ENCODE data around the gene RNF13. TPM values are rescaled to one million over a fixed set of nuclear protein-coding genes. Genes with fewer than 3 reads are reported as not detected.

RNF13 gene
- total and polyA plus RNA-seq, 2 of the 4 experiments (the other 2 are of a cell fraction) = 12.8 to 29.8 TPM

DNA sequence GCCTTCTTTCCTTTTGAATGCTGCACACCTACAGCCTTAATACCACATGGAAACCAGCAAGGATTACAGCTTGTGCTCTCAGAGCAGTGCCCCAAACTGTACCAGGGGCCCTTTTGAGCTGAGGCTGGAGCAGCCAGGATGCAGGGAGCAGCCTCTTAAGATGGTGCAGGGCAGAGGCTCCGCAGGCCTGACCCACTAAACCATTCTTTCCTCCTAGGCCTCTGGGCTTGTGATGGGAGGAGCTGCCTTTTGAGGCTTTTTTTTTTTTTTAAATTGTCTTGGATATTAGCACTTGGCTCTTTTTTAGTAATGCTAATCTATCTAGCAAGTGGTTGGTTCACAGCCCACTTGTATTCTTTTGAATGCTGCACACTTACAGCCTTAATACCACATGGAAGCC lies 120.0 kb downstream of the RNF13 start:
- TF ChIP-seq RAD21 (IDR thresholded peaks at IDR 0.05; ENCODE audit: low read length) (no peak), MAZ (IDR thresholded peaks at IDR 0.05; ENCODE audit: borderline replicate concordance, low read depth, low read length) (no peak), BHLHE40 (IDR thresholded peaks at IDR 0.05; ENCODE audit: low read depth, low read length) (no peak), SMC3 (IDR thresholded peaks at IDR 0.05; ENCODE audit: low read depth, low read length) (no peak), RFX5 (IDR thresholded peaks at IDR 0.05; ENCODE audit: low read depth, low read length) (no peak), NFE2L2 (IDR thresholded peaks at IDR 0.05; ENCODE audit: low read depth, low read length) (no peak), FOS (IDR thresholded peaks at IDR 0.05; ENCODE audit: low read depth, low read length) (no peak), RCOR1 (IDR thresholded peaks at IDR 0.05; ENCODE audit: insufficient replicate concordance, low read length) (no peak), POLR2A (IDR thresholded peaks at IDR 0.05; ENCODE audit: low read depth, low read length) (no peak)
- TF ChIP-seq, protein P1, sequence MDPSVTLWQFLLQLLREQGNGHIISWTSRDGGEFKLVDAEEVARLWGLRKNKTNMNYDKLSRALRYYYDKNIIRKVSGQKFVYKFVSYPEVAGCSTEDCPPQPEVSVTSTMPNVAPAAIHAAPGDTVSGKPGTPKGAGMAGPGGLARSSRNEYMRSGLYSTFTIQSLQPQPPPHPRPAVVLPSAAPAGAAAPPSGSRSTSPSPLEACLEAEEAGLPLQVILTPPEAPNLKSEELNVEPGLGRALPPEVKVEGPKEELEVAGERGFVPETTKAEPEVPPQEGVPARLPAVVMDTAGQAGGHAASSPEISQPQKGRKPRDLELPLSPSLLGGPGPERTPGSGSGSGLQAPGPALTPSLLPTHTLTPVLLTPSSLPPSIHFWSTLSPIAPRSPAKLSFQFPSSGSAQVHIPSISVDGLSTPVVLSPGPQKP (IDR thresholded peaks at IDR 0.05; ENCODE audit: borderline replicate concordance, low read depth, low read length) = no peak
- TF ChIP-seq, protein P2, sequence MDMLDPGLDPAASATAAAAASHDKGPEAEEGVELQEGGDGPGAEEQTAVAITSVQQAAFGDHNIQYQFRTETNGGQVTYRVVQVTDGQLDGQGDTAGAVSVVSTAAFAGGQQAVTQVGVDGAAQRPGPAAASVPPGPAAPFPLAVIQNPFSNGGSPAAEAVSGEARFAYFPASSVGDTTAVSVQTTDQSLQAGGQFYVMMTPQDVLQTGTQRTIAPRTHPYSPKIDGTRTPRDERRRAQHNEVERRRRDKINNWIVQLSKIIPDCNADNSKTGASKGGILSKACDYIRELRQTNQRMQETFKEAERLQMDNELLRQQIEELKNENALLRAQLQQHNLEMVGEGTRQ (IDR thresholded peaks at IDR 0.05; ENCODE audit: low read depth, low read length) = no peak
- no peak overlapping the region for H4K5ac ChIP-seq (ENCODE audit: low read depth, low read length)
- intact Hi-C loops (cut with micrococcal nuclease) (loop anchor here (2.0 to 10.0 kb wide), 2 partner anchors 14 to 582 kb away; no protein-coding TSS in a partner anchor), dilution Hi-C loops (cut with HindIII; ENCODE audit: low sequenced_read_pairs, unreplicated experiment) (no loop called here), in situ Hi-C loops (cut with MboI; ENCODE audit: low sequenced_read_pairs) (loop anchor here (10.0 kb wide), 1 partner anchor 572 kb away; no protein-coding TSS in a partner anchor)
- H3K27me3 ChIP-seq (ENCODE audit: control insufficient read depth, insufficient read depth, low read length) = no peaks in the 10 kb centered on the region
- no peak overlapping the region for H2BK5ac ChIP-seq (ENCODE audit: low read depth, low read length, poor library complexity, severe bottlenecking)
- H2AK9ac ChIP-seq (replicated peaks; ENCODE audit: low read depth, low read length, poor library complexity) = no peak overlapping the region
- H3K79me1 ChIP-seq (ENCODE audit: low read depth in 1 of 2, low read length in 2 of 2) = peaks cover 7% of the 10 kb centered on the region in 2 experiments; a peak in 2 of 4 replicates
- H3K18ac ChIP-seq (ENCODE audit: low read depth, low read length) = no peak overlapping the region
- H3K56ac ChIP-seq (ENCODE audit: extremely low read depth, insufficient read depth, low read length) = no peak overlapping the region
- H2BK15ac ChIP-seq (ENCODE audit: low read depth, low read length) = no peak overlapping the region
- no peak for ATAC-seq (ENCODE audit: low read depth)
- peaks cover 3% of the 10 kb centered on the region; the same call in 1 of the 2 replicates for H3K9me3 ChIP-seq (ENCODE audit: control insufficient read depth, insufficient read depth, low read length)
- WGBS, 2 experiments (ENCODE audit: extremely low coverage in 2 of 2, insufficient read length in 1 of 2) = no CpG with 5 or more reads among the region's 1 CpG
- H3K27ac ChIP-seq (ENCODE audit: insufficient read depth, low read length) = no peak overlapping the region
- H2AK5ac ChIP-seq (ENCODE audit: low read depth, low read length) = no peak overlapping the region
- ChIA-PET CTCF (no interaction called here), POLR2A (ENCODE audit: unreplicated experiment) (no interaction called here)
- no TSS peak for BruUV-seq (replicated peaks)
- 0 out of 2 replicates have a peak, but pooled peaks cover 2% of the 10 kb centered on the region for H3K36me3 ChIP-seq (ENCODE audit: control insufficient read depth, insufficient read depth, low read length)
- DNase-seq = no peak
- no peak overlapping the region for H4K8ac ChIP-seq (ENCODE audit: low read depth in 2 of 2, low read length in 2 of 2)
- H3K4ac ChIP-seq (ENCODE audit: low read depth, low read length) = no peak overlapping the region
- H3K4me2 ChIP-seq (ENCODE audit: low read depth, low read length) = no peak overlapping the region
- no peaks in the 10 kb centered on the region for H3K4me1 ChIP-seq (ENCODE audit: control insufficient read depth, insufficient read depth, low read length)
- no peaks in the 10 kb centered on the region for H3K9me1 ChIP-seq (ENCODE audit: insufficient read depth, low read length)
- H2BK20ac ChIP-seq (ENCODE audit: low read depth, low read length) = no peak overlapping the region
- H3K4me3 ChIP-seq (ENCODE audit: insufficient read depth, low read depth, low read length) = no peak overlapping the region
- no peak overlapping the region for H3K23ac ChIP-seq (ENCODE audit: low read depth, low read length)
- no peak overlapping the region for H2BK120ac ChIP-seq (ENCODE audit: low read depth, low read length)
- H3K9ac ChIP-seq (ENCODE audit: low read depth, low read length) = no peak overlapping the region
- H4K91ac ChIP-seq (ENCODE audit: insufficient read depth, low read depth, low read length) = no peak overlapping the region
- no peaks in the 10 kb centered on the region; the same call in 1 of the 2 replicates for H4K20me1 ChIP-seq (ENCODE audit: insufficient read depth, low read length)
- no peak overlapping the region for H2AFZ ChIP-seq (replicated peaks; ENCODE audit: low read length, poor library complexity)
- no peak overlapping the region for H3K14ac ChIP-seq (replicated peaks; ENCODE audit: low read depth, low read length)

Measured in IMR-90 (cell line).